ENCODE data around the gene PCYT2.
"Not testable (repeated sequence)": the region's sequence is repeated elsewhere in the genome, so short reads cannot be mapped to it uniquely, and the experiment has no call there.

- TF ChIP-seq CTCF (conservative IDR thresholded peaks at IDR 0.05; ENCODE audit: low read depth, low read length); EZH2 (IDR thresholded peaks at IDR 0.05; ENCODE audit: borderline replicate concordance, low read depth, low read length, poor library complexity, severe bottlenecking): not testable (repeated sequence)
Observed at GRCh38 chr17:81918333-81918669, 7.1 kb upstream of the PCYT2 start.
